Activated CD4-positive, alpha-beta T cell treated with anti-CD3 and anti-CD28 coated beads for 1 hour (primary cell): ENCODE results near the gene KIFC1.
"Not testable (repeated sequence)": the region's sequence is repeated elsewhere in the genome, so short reads cannot be mapped to it uniquely, and the experiment has no call there.

Experiments used
- DNase-seq: peaks from one replicate; pipeline ENCODE4 v3.0.0-alpha.2; 2020

Gene KIFC1, protein sequence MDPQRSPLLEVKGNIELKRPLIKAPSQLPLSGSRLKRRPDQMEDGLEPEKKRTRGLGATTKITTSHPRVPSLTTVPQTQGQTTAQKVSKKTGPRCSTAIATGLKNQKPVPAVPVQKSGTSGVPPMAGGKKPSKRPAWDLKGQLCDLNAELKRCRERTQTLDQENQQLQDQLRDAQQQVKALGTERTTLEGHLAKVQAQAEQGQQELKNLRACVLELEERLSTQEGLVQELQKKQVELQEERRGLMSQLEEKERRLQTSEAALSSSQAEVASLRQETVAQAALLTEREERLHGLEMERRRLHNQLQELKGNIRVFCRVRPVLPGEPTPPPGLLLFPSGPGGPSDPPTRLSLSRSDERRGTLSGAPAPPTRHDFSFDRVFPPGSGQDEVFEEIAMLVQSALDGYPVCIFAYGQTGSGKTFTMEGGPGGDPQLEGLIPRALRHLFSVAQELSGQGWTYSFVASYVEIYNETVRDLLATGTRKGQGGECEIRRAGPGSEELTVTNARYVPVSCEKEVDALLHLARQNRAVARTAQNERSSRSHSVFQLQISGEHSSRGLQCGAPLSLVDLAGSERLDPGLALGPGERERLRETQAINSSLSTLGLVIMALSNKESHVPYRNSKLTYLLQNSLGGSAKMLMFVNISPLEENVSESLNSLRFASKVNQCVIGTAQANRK

GRCh38 chr6:33391278-33391921 lies at the start of gene KIFC1:
Gene KIFC1 (plus strand): TSS chr6:33391823. CDS start chr6:33391986, 163 bp downstream.
- DNase-seq = peak; percentile 98

DNA sequence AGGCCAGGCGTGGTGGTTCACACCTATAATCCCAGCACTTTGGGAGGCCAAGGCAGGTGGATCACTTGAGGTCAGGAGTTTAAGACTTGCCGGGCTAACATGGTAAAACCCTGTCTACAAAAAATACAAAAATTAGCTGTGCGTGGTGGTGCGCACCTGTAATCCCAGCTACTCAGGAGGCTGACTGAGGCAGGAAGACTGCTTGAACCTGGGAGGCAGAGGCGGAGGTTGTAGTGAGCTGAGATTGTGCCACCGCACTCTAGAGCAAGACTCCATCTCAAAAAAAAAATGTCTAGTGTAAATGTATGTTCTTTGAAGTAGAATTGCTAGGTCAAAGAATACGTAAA lies 48.0 kb upstream of the KIFC1 start:
- DNase-seq = not testable (repeated sequence)

DNA sequence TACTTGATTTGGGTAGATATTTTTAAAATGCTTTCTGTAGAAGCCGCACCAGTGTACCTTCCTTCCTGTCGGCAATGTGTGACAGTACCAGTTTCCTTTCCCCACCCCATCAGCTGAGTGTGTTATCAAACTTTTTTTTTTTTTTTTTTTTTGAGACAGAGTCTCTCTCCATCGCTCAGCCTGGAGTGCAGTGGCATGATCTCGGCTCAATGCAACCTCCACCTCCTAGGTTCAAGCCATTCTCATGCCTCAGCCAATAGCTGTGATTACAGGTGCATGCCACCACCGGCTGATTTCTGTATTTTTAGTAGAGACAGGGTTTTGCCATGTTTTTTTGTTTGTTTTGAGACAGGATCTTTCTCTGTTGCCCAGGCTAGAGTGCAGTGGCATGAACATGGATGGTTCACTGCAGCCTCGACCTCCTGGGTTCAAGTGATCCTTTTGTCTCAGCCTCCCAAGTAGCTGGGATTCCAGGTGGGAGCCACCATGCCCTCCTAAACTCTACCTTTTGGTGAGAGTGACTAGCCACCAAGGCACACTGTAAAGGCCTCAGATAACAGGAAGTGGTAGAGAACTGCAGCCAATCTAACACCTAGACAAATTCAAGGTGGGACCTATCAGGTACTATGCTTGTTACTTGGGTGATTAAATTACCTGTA lies 47.5 kb upstream of the KIFC1 start:
- DNase-seq = peak; percentile 33

DNA sequence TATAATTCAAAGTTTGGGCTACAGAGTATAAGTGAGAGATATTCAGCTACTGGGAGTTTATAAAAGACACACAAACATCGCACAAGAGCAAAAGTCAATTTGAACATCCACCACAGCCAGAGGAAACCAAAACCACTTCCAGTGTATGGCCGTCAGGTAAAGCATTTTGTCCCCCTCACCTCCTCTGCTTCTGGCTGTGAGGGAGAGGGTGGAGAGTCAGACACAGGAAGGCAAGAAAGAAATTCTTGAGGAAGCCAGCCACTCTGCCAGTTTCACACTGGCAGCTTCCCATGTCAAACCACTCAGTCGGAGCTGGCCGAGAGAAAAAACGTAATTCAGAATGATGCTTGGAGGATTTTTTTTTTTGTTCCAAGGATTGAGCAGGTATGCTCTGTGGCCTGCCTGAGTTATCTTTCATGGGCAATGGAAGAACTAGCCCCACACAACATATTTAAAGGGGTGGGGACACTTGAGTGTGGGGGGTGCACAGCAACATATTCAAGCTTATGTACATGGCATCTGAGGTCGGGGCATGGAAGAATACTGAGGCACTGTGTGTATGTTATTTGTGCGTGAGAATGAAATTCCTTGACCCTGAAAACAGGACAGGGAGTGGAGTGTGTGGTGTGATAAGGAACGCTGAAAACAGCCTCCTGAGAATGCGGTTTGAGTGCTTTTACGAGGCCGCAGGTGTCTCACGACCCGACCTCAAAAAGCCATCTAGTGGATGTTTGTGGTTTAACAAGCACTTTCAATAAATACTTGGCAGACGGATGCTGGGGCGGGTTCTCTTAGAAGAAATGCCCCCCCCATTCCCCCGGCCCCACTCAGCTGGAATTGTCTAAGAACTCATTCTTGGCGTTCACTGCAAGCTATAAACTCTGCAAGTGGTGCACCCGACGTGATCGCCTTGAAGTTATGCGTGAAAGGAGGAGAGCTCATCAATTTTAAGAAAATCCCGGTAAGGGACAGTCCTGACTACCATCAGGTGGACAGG lies 46.6 kb upstream of the KIFC1 start:
- peak; percentile 50 for DNase-seq

DNA sequence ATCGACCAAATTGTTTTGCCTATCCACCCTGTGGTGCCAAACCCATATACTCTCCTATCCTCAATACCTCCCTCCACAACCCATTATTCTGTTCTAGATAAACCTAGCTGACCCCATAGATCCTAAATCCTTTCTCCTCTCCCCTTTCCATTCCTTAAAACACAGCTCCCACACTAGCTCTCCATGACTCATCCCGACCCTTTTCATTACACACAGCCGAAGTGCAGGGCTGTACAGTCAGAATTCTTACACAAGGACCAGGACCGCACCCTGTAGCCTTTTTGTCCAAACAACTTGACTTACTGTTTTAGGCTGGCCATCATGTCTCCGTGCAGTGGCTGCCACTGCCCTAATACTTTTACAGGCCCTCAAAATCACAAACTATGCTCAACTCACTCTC lies 44.7 kb upstream of the KIFC1 start:
- not testable (repeated sequence) for DNase-seq

DNA sequence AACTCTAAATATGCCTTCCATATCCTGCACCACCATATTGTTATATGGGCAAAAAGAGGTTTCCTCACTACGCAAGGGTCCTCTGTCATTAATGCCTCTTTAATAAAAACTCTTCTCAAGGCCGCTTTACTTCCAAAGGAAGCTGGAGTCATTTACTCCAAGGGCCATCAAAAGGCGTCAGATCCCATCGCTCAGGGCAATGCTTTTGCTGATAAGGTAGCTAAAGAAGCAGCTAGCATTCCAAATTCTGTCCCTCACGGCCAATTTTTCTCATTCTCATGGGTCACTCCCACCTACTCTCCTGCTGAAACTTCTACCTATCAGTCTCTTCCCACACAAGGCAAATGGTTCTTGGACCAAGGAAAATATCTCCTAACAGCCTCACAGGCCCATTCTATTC lies 43.8 kb upstream of the KIFC1 start:
- DNase-seq = no peak

DNA sequence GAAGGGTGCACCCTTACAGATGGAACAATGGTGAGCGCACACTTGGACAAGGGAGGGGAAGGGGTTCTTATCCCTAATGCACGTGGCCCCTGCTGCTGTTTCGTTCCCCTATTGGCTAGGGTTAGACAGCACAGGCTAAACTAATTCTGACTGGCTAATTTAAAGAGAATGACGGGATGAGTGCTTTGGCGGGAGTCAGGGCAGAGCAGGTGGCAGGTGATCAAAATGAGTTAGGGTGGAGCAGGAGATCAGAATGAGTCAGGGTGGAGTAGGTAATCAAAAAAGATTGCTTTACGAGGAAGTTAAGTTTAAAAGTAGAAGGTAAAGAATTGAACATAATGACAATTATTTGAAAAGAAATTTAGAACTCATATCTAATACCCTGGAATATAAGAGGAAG lies 35.8 kb upstream of the KIFC1 start:
- not testable (repeated sequence) for DNase-seq

GRCh38 chr6:33356295-33356694 lies 35.3 kb upstream of the KIFC1 start:
- no peak for DNase-seq

DNA sequence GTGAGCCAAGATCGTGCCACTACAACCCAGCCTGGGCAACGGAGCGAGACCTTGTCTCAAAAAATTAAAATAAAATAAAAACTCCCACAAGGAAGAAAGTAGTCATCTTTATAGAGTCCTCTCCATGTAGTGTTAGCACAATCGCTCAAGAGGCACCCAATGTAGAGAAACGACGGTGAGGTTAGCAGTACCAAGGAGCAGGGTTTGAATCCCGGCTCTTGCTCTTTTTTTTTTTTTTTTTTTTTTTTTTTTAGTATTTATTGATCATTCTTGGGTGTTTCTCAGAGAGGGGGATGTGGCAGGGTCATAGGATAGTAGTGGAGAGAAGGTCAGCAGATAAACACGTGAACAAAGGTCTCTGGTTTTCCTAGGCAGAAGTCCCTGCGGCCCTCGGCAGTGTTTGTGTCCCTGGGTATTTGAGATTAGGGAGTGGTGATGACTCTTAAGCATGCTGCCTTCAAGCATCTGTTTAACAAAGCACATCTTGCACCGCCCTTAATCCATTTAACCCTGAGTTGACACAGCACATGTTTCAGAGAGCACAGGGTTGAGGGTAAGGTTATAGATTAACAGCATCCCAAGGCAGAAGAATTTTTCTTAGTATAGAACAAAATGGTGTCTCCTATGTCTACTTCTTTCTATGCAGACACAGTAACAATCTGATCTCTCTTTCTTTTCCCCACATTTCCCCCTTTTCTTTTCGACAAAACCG lies 34.3 kb upstream of the KIFC1 start:
- DNase-seq = not testable (repeated sequence)

GRCh38 chr6:33359331-33359730 lies 32.3 kb upstream of the KIFC1 start:
- DNase-seq = no peak

DNA sequence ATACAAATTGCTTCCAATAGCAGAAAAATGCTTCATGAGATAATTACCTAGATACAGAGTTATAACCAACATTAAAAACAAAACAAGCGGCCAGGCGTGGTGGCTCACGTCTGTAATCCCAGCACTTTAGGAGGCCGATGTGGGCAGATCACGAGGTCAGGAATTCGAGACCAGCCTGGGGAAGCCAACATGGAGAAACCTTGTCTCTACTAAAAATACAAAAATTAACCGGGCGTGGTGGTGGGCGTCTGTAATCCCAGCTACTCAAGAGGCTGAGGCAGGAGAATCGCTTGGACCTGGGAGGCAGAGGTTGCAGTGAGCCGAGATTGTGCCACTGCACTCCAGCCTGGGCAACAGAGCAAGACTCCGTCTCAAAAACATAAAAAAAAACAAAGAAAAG lies 28.1 kb upstream of the KIFC1 start:
- not testable (repeated sequence) for DNase-seq

GRCh38 chr6:33364475-33365205 lies 27.0 kb upstream of the KIFC1 start:
- not testable (repeated sequence) for DNase-seq

- not testable (repeated sequence) for DNase-seq
Measured at GRCh38 chr6:33365206-33365971, 26.2 kb upstream of the KIFC1 start.

- DNase-seq = no peak
Measured at GRCh38 chr6:33367009-33367714, 24.5 kb upstream of the KIFC1 start.

DNA sequence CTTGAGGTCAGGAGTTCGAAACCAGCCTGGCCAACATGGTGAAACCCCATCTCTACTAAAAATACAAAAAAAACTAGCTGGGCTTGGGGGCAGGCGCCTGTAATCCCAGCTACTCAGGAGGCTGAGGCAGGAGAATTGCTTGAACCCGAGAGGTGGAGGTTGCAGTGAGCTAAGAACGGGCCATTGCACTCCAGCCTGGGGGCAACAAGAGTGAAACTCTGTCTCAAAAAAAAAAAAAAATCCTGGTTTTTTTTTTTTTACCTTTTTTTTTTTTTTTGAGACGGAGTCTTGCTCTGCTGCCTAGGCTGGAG lies 24.0 kb upstream of the KIFC1 start:
- not testable (repeated sequence) for DNase-seq

GRCh38 chr6:33371901-33372300 lies 19.7 kb upstream of the KIFC1 start:
- not testable (repeated sequence) for DNase-seq

DNA sequence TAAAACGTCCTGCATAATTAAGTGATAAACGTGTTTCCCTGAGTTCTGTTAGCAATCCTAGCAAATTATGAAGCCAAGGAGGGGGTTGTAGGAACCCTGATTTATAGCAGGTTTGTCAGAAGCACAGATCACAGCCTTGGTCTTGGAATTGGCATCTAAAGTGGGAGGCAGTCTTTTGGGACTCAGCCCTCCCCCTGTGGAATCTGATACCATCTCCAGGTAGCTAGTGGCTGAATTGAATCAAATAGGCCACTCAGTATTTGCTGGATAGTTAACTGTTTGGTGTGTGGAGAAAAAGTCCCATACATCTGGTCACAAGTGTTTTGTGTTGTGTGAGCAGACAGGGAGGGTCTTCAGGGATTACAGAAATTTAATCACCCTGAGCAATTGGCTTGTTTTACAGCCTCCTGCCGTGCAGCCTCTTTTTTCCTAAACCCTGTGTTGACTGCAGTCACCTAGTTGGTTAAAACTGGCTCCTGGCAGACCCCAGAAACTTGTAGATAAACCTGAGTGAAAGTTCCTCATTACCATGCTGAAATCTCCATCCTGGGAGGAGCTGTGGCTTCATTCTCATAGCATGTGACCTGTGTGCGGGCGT lies 19.0 kb upstream of the KIFC1 start:
- DNase-seq = no peak

- no peak for DNase-seq
Measured at GRCh38 chr6:33373960-33374910, 17.4 kb upstream of the KIFC1 start.
